ENCODE measurements around the gene FBXO34.
"Not testable (repeated sequence)": the region's sequence is repeated elsewhere in the genome, so short reads cannot be mapped to it uniquely, and the experiment has no call there.

The FBXO34 gene

GRCh38 chr14:55348766-55349453, 77.7 kb downstream of the FBXO34 start:
- peak; percentile 33 for DNase-seq

- no peak for DNase-seq
Observed at GRCh38 chr14:55349565-55349964, 78.3 kb downstream of the FBXO34 start.

- no peak for DNase-seq
Observed at GRCh38 chr14:55350461-55350860, 79.2 kb downstream of the FBXO34 start.

GRCh38 chr14:55351111-55351510, 79.9 kb downstream of the FBXO34 start:
- DNase-seq: no peak

- DNase-seq: no peak
Observed at GRCh38 chr14:55352201-55352600, 81.0 kb downstream of the FBXO34 start.

- no peak for DNase-seq
Observed at GRCh38 chr14:55353686-55354467, 82.7 kb downstream of the FBXO34 start.

- peak; percentile 86 for DNase-seq
Observed at GRCh38 chr14:55354500-55354899, 83.3 kb downstream of the FBXO34 start.

GRCh38 chr14:55355922-55356321, 84.7 kb downstream of the FBXO34 start:
- DNase-seq: no peak

- no peak for DNase-seq
Observed at GRCh38 chr14:55356913-55357312, 85.7 kb downstream of the FBXO34 start.

GRCh38 chr14:55359307-55359706, 88.1 kb downstream of the FBXO34 start:
- no peak for DNase-seq

GRCh38 chr14:55361190-55361589, 90.0 kb downstream of the FBXO34 start:
- DNase-seq: no peak

GRCh38 chr14:55366271-55366670, 95.0 kb downstream of the FBXO34 start:
- no peak for DNase-seq

GRCh38 chr14:55370883-55371455, 99.7 kb downstream of the FBXO34 start:
- DNase-seq: peak; percentile 96

GRCh38 chr14:55372423-55372822, 101.2 kb downstream of the FBXO34 start:
- DNase-seq: no peak

- DNase-seq: peak; percentile 53
Observed at GRCh38 chr14:55372825-55373224, 101.6 kb downstream of the FBXO34 start.

- peak; percentile 39 for DNase-seq
Observed at GRCh38 chr14:55373784-55374705, 102.8 kb downstream of the FBXO34 start.

GRCh38 chr14:55374771-55375170, 103.5 kb downstream of the FBXO34 start:
- DNase-seq: no peak

GRCh38 chr14:55377236-55377635, 106.0 kb downstream of the FBXO34 start:
- DNase-seq: no peak

GRCh38 chr14:55381040-55381439, 109.8 kb downstream of the FBXO34 start:
- DNase-seq: no peak

- DNase-seq: no peak
Observed at GRCh38 chr14:55381561-55381960, 110.3 kb downstream of the FBXO34 start.

GRCh38 chr14:55382483-55382882, 111.3 kb downstream of the FBXO34 start:
- DNase-seq: peak; percentile 70

- not testable (repeated sequence) for DNase-seq
Observed at GRCh38 chr14:55383056-55383466, 111.8 kb downstream of the FBXO34 start.

Measured in hematopoietic multipotent progenitor cell treated with erythropoietin and hydrocortisone succinate and interleukin-3 and kit ligand, for 6 days (in vitro differentiated cells).